GM12878 (cell line): ENCODE results near the gene DBX2. TPM values are rescaled to one million over a fixed set of nuclear protein-coding genes. Genes with fewer than 3 reads are reported as not detected.

ENCODE experiments used
- ATAC-seq: fragments of 200-7000 bp; cut with Tn5 transposase; 3 replicates; pipeline ENCODE4 v1.9.1; 2020; ENCODE audit warnings: mild to moderate bottlenecking, moderate library complexity
- BruUV-seq: library from RNA; stranded (reverse); fragments of 400-500 nt; replicated peaks from 2 replicates; lab custom pipeline; 2021; lab: Mats Ljungman, UMichigan
- CTCF ChIA-PET: fragments of 300-600 bp; sonication (Branson Sonifier 250); formaldehyde crosslinking; extraction: SDS; loops from one replicate; lab custom pipeline; 2021; ENCODE audit warnings: inconsistent platforms; lab: Yijun Ruan, JAX
- POLR2A ChIA-PET: fragments of 350-600 bp; formaldehyde crosslinking; extraction: SDS; loops from one replicate; lab custom pipeline; 2021; ENCODE audit warnings: inconsistent platforms; lab: Charles Lee
- RAD21 ChIA-PET: fragments of 300-600 bp; sonication (Branson Sonifier 250); formaldehyde crosslinking; loops from one replicate; lab custom pipeline; 2023; ENCODE audit warnings: antibody characterized with exemption; ENCODE audit not compliant: unreplicated experiment; lab: Charles Lee
- SMC1A ChIA-PET: fragments of 300-600 bp; sonication (Branson Sonifier 250); formaldehyde crosslinking; loops from one replicate; lab custom pipeline; 2023; ENCODE audit not compliant: unreplicated experiment, uncharacterized antibody; lab: Charles Lee
- DNase-seq: peaks from one replicate; pipeline ENCODE4 v3.0.0-alpha.2; 2011; ENCODE audit warnings: low read depth, low spot score
- FAIRE-seq: peaks from 3 replicates; lab custom pipeline; 2011; peaks lifted over from hg19 to GRCh38; lab: Jason Lieb, UNC
- H2AFZ ChIP-seq: 2 replicates; pipeline ENCODE4 v1.6.0; 2011; ENCODE audit warnings: low read depth, low read length, control low read depth; ENCODE audit not compliant: control insufficient read depth
- H3K27ac ChIP-seq: 2 replicates; pipeline ENCODE4 v1.5.1; 2011; ENCODE audit warnings: control low read depth; ENCODE audit not compliant: control insufficient read depth, insufficient read depth
- H3K27me3 ChIP-seq, 2 experiments: replicated peaks in 1 of 2; 2 replicates each; pipeline versions ENCODE4 v1.6.0 to v1.6.1; 2011; ENCODE audit warnings: low read length in 1 of 2; ENCODE audit not compliant: control insufficient read depth in 2 of 2, insufficient read depth in 2 of 2
- H3K36me3 ChIP-seq, 2 experiments: 2 replicates each; pipeline ENCODE4 v1.5.1; 2011; ENCODE audit warnings: low read length in 1 of 2; ENCODE audit not compliant: control insufficient read depth in 2 of 2, insufficient read depth in 2 of 2
- H3K4me1 ChIP-seq: 2 replicates; pipeline ENCODE4 v1.6.1; 2011; ENCODE audit warnings: mild to moderate bottlenecking, low read length, moderate library complexity, mixed read lengths; ENCODE audit not compliant: control insufficient read depth, insufficient read depth
- H3K4me2 ChIP-seq: 2 replicates; pipeline ENCODE4 v1.6.0; 2011; ENCODE audit warnings: control low read depth; ENCODE audit not compliant: control insufficient read depth, insufficient read depth
- H3K4me3 ChIP-seq: fragments of 200-600 bp; sonication (generic); 2 replicates; pipeline ENCODE4 v1.5.1; 2016
- H3K79me2 ChIP-seq: 2 replicates; pipeline ENCODE4 v1.6.0; 2011; ENCODE audit warnings: low read length; ENCODE audit not compliant: control insufficient read depth, insufficient read depth
- H3K9ac ChIP-seq: 2 replicates; pipeline ENCODE4 v1.8.0; 2011; ENCODE audit warnings: low read length, control low read depth, mixed read lengths; ENCODE audit not compliant: control insufficient read depth, insufficient read depth
- H3K9me3 ChIP-seq: replicated peaks from 3 replicates; pipeline ENCODE4 v1.5.1; 2011; ENCODE audit warnings: mild to moderate bottlenecking, low read length; ENCODE audit not compliant: control insufficient read depth, insufficient read depth
- H4K20me1 ChIP-seq: 2 replicates; pipeline ENCODE4 v1.6.0; 2011; ENCODE audit not compliant: control insufficient read depth, insufficient read depth
- FOS ChIP-seq: IDR thresholded peaks from 3 replicates; pipeline ENCODE4 v1.6.1; 2011; ENCODE audit warnings: borderline replicate concordance; ENCODE audit not compliant: insufficient read length; ENCODE audit errors: extremely low read depth
- JUNB ChIP-seq: IDR thresholded peaks from 2 replicates; pipeline ENCODE4 v1.6.1; 2016; ENCODE audit warnings: antibody characterized with exemption, mild to moderate bottlenecking
- NFYB ChIP-seq: IDR thresholded peaks from 2 replicates; pipeline ENCODE4 v1.6.1; 2011; ENCODE audit warnings: low read depth, mild to moderate bottlenecking, low read length, improper control_type of control experiment, moderate library complexity; ENCODE audit not compliant: insufficient read depth
- NR2C1 ChIP-seq: fragments of 450-650 bp; IDR thresholded peaks from 2 replicates; pipeline ENCODE4 v1.6.1; 2017; ENCODE audit warnings: antibody characterized with exemption, mild to moderate bottlenecking, moderate library complexity
- NR2F1 ChIP-seq: fragments of 450-650 bp; conservative IDR thresholded peaks from 2 replicates; pipeline ENCODE4 v1.6.1; 2017; ENCODE audit warnings: mild to moderate bottlenecking
- RELA ChIP-seq: fragments of 450-650 bp; IDR thresholded peaks from 2 replicates; pipeline ENCODE4 v1.8.0; 2014; ENCODE audit warnings: borderline replicate concordance; ENCODE audit not compliant: partially characterized antibody
- RUNX3 ChIP-seq: IDR thresholded peaks from 2 replicates; pipeline ENCODE4 v1.6.1; 2012; ENCODE audit warnings: low read length, inconsistent platforms
- TARDBP ChIP-seq: IDR thresholded peaks from 2 replicates; pipeline ENCODE4 v1.6.1; 2016; ENCODE audit warnings: borderline replicate concordance
- ZZZ3 ChIP-seq: IDR thresholded peaks from 2 replicates; pipeline ENCODE4 v1.6.1; 2011; ENCODE audit warnings: low read depth; ENCODE audit not compliant: control insufficient read depth, insufficient read length
- WGBS: methylation state at CpG from one replicate; pipeline ENCODE4 v1.1.6; 2016; ENCODE audit warnings: low lambda C conversion rate; ENCODE audit not compliant: insufficient replicate concordance, insufficient coverage; ENCODE audit errors: missing lambda C conversion rate; 5-methylcytosine and 5-hydroxymethylcytosine counted together
- in situ Hi-C: fragments of 300-500 bp; cut with MboI; formaldehyde crosslinking; loops from 9 replicates; pipeline ENCODE4 v1.14.3; 2018; ENCODE audit warnings: mixed read lengths
- intact Hi-C: fragments of 100-400 bp; cut with micrococcal nuclease; formaldehyde crosslinking; loops from one replicate; pipeline ENCODE4 v1.14.2; 2022; ENCODE audit not compliant: unreplicated experiment
- polyA plus RNA-seq, 11 experiments: library from polyadenylated mRNA; depleted of rRNA in 4 of 11; unstranded in 6 of 11; stranded (reverse) in 5 of 11; fragments of >200 nt; fragmentation: Nextera tagmentation in 4 of 11; fragmentation: Illumina TruSeq in 1 of 11; extraction: Ambion mirVana in 4 of 11; extraction: Trizol in 1 of 11; gene quantifications; 1 replicate in 1 of 11; 2 replicates in 10 of 11; pipeline versions ENCODE4 v1.2.1 to v1.2.3, GENCODE V29; 2011 to 2016; ENCODE audit warnings: inconsistent platforms in 2 of 11, missing spikeins in 2 of 11, low read depth in 1 of 11
- total RNA-seq, 4 experiments: library from RNA; depleted of rRNA in 3 of 4; stranded (reverse); fragments of >200 nt in 3 of 4; fragmentation: Illumina TruSeq in 1 of 4; extraction: Trizol in 1 of 4; gene quantifications; 2 replicates each; pipeline versions ENCODE4 v1.2.1 to v1.2.3, GENCODE V29; 2013 to 2021
- TF ChIP-seq, protein P1 (sequence below): IDR thresholded peaks from 2 replicates; pipeline ENCODE4 v1.6.1; 2011; ENCODE audit warnings: borderline replicate concordance, low read depth, mild to moderate bottlenecking, moderate library complexity, mixed read lengths, low read length; ENCODE audit not compliant: insufficient read depth; ENCODE audit errors: extremely low read length
- TF ChIP-seq, protein P2 (sequence below): fragments of 450-650 bp; IDR thresholded peaks from 2 replicates; pipeline ENCODE4 v1.6.1; 2018; ENCODE audit warnings: borderline replicate concordance, mild to moderate bottlenecking; ENCODE audit not compliant: partially characterized antibody
- TF ChIP-seq, protein P3 (sequence below): IDR thresholded peaks from 2 replicates; pipeline ENCODE4 v1.6.1; 2012; ENCODE audit warnings: low read length, inconsistent platforms
- TF ChIP-seq, protein P4 (sequence below): fragments of 450-650 bp; formaldehyde crosslinking; IDR thresholded peaks from 2 replicates; pipeline ENCODE4 v1.4.0; 2022; ENCODE audit warnings: mild to moderate bottlenecking, moderate library complexity

DBX2 gene
- total and polyA plus RNA-seq, 10 of the 15 experiments (the other 5 are each of a cell fraction or from before 2014, with no cell fraction given) = not detected

DNA sequence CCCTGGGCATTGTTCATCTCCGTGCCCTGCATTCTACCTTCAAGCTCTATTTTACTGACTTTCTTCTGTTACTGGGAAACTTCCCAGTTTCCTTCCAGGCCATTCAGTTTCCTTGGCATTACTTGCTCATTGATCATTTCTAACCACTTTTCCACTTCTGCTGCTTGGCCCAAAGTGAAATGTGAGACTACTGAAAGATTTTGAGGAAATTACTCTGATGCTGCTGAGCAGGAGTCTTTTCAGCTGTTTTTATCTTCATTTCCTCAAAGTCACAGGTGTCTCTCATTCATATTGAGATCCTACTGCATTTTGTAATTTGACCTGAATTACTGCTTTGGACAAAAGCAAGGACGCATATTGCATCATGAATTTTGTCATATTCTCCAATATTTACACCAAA lies 26.4 kb upstream of the DBX2 start (continued):
- TF ChIP-seq, protein P1, sequence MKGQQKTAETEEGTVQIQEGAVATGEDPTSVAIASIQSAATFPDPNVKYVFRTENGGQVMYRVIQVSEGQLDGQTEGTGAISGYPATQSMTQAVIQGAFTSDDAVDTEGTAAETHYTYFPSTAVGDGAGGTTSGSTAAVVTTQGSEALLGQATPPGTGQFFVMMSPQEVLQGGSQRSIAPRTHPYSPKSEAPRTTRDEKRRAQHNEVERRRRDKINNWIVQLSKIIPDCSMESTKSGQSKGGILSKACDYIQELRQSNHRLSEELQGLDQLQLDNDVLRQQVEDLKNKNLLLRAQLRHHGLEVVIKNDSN = no peak
- TF ChIP-seq RUNX3 (no peak), ZZZ3 (no peak), TARDBP (no peak), NFYB (no peak), NR2F1 (no peak)
- TF ChIP-seq, protein P2, sequence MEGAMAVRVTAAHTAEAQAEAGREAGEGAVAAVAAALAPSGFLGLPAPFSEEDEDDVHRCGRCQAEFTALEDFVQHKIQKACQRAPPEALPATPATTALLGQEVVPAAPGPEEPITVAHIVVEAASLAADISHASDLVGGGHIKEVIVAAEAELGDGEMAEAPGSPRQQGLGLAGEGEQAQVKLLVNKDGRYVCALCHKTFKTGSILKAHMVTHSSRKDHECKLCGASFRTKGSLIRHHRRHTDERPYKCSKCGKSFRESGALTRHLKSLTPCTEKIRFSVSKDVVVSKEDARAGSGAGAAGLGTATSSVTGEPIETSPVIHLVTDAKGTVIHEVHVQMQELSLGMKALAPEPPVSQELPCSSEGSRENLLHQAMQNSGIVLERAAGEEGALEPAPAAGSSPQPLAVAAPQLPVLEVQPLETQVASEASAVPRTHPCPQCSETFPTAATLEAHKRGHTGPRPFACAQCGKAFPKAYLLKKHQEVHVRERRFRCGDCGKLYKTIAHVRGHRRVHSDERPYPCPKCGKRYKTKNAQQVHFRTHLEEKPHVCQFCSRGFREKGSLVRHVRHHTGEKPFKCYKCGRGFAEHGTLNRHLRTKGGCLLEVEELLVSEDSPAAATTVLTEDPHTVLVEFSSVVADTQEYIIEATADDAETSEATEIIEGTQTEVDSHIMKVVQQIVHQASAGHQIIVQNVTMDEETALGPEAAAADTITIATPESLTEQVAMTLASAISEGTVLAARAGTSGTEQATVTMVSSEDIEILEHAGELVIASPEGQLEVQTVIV = no peak

DNA sequence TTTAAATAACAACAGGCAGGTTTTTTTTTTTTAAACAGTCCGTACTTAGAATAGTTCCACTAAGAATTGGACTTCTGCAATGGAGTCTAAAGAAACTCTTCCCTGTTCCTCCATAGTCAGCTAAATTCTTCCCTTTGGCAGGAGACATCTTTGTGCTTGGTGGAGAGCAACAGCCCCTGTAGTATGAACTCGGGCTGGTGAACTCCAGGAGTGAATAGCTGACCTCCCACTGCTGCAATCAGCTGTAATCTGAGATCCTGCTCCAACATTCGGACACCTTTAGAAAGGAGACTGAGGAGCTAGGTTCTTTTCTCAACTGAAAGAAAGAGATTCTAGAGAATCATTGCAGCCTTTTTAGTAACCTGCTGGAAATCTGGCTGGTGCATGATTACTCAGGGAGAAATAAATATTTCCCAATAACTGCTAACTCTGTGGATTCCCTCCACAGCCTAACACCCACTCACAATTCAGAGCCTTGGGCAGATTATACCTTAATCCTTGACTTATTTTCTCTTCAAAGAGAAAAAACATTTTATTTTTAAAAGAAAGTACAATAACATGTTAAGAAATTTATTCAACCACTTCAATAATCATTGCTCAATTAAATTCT lies 25.6 kb upstream of the DBX2 start:
- in situ Hi-C loops = no loop called here
- BruUV-seq = no TSS peak
- TF ChIP-seq FOS (no peak), NR2C1 (no peak), JUNB (no peak), RELA (no peak)
- TF ChIP-seq, protein P3, sequence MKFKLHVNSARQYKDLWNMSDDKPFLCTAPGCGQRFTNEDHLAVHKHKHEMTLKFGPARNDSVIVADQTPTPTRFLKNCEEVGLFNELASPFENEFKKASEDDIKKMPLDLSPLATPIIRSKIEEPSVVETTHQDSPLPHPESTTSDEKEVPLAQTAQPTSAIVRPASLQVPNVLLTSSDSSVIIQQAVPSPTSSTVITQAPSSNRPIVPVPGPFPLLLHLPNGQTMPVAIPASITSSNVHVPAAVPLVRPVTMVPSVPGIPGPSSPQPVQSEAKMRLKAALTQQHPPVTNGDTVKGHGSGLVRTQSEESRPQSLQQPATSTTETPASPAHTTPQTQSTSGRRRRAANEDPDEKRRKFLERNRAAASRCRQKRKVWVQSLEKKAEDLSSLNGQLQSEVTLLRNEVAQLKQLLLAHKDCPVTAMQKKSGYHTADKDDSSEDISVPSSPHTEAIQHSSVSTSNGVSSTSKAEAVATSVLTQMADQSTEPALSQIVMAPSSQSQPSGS = no peak
- TF ChIP-seq, protein P4, sequence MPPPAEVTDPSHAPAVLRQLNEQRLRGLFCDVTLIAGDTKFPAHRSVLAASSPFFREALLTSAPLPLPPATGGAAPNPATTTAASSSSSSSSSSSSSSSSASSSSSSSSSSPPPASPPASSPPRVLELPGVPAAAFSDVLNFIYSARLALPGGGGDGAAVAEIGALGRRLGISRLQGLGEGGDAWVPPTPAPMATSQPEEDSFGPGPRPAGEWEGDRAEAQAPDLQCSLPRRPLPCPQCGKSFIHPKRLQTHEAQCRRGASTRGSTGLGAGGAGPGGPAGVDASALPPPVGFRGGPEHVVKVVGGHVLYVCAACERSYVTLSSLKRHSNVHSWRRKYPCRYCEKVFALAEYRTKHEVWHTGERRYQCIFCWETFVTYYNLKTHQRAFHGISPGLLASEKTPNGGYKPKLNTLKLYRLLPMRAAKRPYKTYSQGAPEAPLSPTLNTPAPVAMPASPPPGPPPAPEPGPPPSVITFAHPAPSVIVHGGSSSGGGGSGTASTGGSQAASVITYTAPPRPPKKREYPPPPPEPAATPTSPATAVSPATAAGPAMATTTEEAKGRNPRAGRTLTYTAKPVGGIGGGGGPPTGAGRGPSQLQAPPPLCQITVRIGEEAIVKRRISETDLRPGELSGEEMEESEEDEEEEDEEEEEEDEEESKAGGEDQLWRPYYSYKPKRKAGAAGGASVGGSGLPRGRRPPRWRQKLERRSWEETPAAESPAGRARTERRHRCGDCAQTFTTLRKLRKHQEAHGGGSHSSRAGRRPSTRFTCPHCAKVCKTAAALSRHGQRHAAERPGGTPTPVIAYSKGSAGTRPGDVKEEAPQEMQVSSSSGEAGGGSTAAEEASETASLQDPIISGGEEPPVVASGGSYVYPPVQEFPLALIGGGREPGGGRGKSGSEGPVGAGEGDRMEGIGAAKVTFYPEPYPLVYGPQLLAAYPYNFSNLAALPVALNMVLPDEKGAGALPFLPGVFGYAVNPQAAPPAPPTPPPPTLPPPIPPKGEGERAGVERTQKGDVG = no peak

More for the DNA sequence above, 25.6 kb upstream of the DBX2 start:
- Histone ChIP-seq H3K36me3 (no peaks in the 10 kb centered on the region), H3K4me2 (no peak overlapping the region), H3K4me3 (no peak overlapping the region), H3K4me1 (no peaks in the 10 kb centered on the region), H3K27me3 (no peaks in the 10 kb centered on the region; a peak in 3 of 4 replicates), H3K9me3 (no peaks in the 10 kb centered on the region), H4K20me1 (no peaks in the 10 kb centered on the region), H2AFZ (no peak overlapping the region), H3K9ac (no peak overlapping the region), H3K79me2 (no peaks in the 10 kb centered on the region), H3K27ac (no peak overlapping the region)
- no peak for ATAC-seq
- intact Hi-C loops = no loop called here
- ChIA-PET SMC1A (no interaction called here), CTCF (interaction anchor here (0.8 kb wide), 1 partner anchor 13 kb away, joined by 3 read pairs; no protein-coding TSS in a partner anchor), POLR2A (no interaction called here), RAD21 (no interaction called here)
- FAIRE-seq = no peak
- 26% methylated on average over 3 of the region's 3 CpGs for WGBS
- no peak for DNase-seq
